ENCODE measurements around the gene EHD1.
A peak's percentile ranks its signal among the peaks of the same experiment; 100 is the strongest.

EHD1 gene

DNA sequence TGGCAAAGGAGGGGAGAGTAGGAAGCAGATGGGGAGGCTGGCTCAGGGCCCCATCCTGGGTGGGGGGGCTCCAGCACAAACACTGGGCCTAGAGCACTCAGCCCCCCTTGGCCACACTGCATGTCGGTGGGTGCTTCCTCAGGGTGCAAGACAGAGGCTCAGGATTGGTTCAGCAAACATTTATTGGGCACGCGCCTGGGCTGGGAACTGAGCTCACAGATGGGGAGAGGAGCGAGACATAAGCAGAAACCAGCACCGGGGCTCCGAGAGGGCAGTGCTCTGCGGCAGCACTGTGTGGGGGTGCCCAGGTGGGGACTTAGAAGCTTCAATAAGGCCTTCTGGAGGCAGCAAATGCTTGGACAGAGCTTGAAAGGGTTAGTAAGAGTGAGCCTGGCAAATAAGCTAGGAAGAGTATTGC lies 12.1 kb upstream of the EHD1 start:
- DNase-seq (ENCODE audit: low spot score): no peak

DNA sequence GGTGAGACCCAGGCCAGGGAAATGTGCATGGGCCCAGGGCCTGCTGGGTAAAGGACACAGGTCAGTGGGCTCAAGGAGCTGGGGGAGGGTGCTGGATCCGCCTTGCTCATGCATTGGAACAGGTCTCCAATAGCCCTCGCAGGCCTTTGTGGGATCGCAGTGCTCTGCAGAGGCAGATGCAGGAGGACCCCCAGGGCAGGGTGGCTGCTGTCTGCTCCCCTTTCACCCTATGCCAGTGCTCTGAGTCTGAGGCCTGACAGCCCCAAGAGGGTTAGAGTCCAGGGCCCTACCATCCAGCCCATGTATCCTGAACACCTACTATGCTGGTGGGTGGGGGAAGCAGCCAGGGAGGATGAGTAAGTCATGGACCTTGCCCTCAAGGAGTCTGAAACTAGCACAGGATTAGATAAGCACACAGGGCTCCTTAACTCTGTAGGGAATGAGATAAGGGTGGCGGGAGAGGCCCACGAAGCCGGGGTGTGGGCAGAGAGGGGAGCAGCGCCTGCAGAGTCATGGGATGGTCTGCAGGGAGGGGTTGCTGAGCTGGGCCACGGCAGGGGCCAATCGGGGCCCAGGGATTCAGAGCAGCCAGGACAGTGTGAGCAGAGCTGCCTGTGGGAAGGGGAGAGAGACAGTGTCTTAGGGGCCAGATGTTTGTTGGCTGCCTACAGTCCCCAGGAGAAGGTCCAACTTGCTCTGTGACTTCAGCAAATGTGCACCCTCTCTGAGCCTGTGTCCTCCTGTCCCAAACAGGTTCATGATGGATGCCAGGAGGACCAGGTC lies 10.5 kb upstream of the EHD1 start:
- DNase-seq (ENCODE audit: low spot score): no peak

DNA sequence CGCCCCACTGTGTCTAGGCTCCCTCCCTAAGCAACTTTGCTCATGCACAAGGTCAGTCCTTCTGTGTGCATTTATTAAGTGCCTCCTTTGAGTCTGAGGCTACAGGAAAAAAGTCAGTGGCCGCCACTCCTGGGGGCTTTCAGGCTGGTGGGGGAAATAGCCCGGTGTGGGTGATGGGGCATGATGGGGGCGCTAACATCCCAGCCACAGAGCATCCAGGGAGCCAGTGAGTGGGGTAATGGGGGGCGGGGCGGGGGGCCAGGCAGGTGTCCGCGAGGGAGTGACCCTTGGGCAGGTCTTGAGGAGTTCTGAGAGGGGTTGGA lies 9.9 kb upstream of the EHD1 start:
- DNase-seq (ENCODE audit: low spot score): no peak

DNA sequence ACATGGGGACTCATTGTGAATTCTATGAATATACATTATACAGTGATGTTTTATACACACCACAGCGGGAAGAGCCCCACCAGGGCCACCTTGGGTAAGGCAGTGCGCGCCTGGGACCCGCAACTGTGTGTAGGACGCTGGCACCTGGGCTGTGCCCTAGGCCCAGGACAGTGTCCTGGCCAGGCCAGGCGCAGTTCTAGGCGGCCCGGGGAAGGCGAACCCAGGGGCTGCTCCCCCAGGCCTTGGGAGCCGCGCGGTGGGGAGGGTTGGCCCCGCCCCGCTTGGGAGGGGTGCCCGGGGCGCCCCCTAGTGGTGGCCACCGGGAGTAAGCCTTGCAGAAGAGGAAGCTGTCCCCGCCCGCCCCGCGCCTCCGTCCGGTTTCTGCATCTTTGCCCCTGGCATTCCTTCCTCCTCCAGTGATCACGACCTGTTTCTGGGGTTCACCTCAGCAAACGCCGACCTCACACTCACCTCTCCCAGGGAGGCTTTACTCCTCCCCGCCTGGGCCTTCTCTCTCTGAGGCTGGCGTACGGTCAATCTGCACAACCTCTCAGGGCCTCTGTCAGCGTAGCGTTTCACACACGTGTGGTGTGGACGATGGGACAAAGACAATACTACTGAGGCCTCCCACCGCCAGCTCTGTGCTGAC lies 9.5 kb upstream of the EHD1 start:
- peak; percentile 90 for DNase-seq (ENCODE audit: low spot score)

DNA sequence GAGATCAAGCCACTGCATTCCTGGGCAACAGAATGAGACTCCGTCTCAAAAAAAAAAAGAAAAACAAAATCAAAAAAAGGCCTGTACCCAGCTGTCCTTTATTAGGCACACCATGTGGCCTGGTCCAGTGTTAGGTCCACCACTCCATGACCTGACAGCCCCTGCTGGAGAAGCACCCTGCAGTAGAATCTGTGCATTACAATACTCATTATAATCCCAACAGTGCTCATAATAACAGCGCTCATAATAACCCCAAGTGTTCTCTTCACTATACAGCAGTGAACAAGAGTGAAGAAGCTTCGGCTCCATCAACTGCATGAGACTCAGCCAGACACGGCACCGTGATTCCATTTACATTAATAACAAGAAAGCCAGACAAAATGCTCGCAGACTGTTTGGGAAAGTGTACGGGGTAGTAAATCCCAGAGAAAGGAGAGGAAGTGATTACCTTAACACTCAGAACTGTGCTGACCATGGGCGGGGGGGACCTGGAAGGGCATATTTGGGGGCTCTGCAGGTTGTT lies 8.9 kb upstream of the EHD1 start:
- DNase-seq (ENCODE audit: low spot score): no peak

DNA sequence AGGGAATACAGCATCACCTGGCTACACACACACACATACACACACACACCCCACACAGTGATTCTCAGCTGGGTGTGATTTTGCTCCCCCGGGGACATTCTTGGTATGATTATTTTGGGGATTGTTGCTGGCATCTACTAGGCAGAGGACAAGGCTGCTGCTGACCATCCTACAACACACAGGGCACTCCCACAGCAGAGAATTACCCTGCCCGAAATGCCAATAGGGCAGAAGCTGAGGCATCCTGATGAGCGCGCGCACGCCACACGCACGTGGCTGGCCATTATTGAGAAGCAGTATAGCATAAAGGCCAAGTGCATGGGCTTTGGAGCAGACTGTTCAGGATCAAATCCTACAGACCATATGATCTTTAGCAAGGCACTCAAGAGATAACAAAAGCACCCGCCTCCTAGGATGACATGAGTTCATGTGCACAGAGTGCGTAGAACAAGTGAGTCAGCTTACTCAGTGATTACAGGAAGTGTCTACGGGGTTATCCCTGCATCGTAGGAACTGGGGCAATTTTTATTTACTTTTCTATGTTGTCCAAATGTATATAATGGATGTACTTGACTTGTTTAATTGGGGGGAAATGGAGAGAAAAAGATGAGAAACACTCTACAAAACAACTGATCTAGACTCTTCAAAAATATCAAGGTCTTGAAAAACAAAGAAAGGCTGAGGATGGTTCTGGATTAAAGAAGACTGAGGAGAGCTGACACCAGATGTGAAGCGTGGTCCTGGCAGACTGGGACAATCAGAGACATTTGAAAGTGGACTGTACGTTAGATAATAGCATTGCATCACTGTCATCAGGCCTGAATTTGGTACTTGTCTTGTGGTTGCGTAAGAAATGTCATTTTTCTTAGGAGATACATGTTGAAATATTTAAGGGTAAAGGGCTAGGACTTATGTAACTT lies 7.2 kb upstream of the EHD1 start:
- DNase-seq (ENCODE audit: low spot score): no peak

DNA sequence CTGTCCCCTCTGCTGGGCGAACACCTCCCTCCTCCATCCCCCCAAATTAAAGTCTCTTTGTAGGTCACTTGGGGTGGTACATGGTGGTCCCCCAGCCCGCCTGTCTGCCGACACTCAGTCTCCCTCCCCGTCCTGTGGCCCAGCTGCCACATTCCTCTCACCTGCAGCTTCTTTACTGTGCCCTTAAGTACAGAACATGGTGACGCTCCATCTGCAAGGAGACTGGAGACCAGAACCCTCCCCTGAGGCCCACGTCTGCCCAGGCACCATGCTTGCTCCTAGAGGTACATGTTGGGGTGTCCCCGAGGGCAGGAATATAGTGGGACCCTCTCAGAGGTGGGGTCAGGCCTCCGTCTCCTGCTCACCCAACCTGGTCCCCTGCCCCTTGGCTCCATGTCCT lies 5.6 kb upstream of the EHD1 start:
- no peak for DNase-seq (ENCODE audit: low spot score)

DNA sequence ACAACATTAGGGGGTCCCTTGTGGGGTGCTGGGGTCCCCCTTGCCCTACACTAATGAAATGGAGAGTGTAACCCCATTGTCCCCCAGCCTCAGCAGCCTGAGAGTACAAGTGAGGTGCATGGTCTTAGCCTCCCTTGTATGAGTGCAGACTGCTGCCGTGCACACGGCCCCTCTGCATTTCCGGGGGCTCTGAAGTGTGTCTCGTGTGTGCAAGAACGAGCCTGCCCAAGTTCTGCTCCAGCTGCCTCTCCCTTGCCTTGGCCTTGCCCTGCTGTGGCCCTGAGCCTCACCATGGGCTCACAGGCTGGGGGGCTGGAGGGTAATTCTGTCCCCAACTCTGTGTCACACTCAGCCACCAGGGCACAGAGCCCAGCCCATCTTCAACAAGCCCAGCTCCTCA lies 5.2 kb upstream of the EHD1 start:
- DNase-seq (ENCODE audit: low spot score): no peak

DNA sequence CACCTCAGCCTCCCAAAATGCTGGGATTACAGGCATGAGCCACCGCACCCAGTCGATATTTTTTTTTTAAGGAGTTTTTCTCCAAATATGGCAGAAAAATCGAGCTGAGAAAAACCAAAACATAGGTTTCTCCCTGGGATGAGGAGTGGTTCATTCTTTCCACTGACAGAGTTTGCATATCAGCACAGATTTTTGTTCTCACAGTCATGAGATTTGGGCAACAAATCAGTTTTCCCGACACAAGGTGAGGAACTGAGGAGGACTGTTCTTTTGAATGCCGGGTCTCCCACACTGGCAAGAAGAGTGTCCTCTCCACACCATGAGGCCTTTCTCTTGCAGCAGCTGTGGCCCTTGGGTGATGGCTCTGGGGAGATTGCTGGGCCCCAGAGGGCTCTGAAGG lies 3.8 kb upstream of the EHD1 start:
- no peak for DNase-seq (ENCODE audit: low spot score)

DNA sequence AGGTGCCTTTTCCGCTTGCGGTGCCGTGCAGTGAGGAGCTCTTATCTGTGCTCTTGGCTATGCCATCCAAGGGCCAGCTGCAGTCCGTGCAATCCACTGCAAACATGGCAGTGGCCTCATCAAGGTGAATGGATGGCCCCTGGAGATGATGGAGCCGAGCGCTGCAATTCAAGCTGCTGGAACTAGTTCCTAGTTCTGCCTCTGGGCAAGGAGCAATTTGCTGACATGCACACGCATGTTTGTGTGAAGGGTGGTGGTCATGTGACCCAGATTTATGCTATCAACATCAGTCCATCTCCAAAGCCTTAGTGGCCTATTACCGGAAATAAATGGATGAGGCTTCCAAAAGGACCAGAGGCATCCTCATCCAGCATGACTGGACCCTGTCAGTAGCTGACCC lies 3.1 kb upstream of the EHD1 start:
- no peak for DNase-seq (ENCODE audit: low spot score)

DNA sequence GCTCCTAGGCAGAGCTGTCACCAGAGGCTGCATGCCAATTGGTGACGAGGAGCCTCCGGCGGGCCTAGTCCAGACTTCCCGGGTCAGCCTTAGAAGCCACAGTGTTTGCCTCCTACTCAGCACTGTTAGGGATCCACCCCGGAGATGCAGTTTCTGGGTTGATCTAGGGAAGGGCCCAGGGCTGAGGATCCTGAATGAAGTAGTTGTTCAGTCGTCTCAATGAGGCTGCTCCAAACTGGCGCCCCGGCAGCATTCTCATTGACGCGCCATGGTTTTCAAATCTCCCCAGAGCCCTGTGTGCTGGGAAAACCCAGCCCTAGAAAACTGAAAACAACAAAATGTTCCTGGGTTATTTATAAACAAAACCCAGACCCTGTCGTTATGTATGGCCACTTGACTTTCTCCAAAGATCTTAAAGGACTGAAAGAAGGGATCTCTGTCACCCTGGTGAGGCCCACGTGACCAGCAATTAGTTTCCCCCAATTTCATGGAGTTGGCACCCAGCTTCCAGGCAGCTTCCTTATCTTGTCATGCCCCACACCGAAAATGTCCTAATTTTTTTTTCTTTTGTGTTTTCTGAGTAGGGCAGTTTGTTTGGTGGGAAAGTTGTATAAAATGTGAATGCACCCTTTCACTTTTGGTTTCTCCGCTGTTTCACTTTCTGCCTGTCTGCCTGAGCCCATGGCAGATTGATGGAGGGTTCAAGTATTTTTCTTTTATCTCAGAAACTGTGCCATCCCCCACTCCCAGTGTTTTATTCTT lies 2.0 kb upstream of the EHD1 start:
- no peak for DNase-seq (ENCODE audit: low spot score)

DNA sequence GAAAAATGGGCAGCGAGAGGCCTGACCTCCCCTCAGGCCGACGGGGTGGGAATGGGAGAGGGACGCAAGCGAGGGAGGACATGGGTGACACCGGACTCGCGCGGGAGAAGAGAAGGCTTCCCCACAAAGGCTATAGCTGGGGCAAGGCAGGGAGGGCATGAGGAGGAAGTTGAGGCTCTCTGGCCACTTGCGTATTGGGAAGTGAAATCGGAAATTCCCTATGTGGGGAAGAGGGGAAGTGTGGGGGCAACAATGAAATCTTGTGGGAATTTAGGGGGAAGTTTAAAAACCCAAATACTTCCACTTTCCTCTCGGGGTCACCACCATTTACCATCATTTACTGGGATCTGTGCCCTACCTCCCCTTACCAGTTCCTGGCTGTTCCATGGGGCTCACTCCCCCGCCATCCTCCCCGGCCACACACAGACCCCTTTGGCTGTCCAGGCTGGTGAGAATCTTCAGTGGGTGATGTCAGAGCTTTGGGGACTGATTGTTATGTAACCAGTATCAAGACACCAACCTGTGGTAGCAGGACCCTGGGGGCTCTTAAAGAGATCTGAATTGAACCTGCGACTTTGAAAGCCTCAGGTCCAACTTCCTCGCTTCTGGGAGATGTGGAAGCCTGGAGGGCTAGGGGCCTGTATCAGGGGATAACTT lies 951 bp upstream of the EHD1 start:
- no peak for DNase-seq (ENCODE audit: low spot score)

DNA sequence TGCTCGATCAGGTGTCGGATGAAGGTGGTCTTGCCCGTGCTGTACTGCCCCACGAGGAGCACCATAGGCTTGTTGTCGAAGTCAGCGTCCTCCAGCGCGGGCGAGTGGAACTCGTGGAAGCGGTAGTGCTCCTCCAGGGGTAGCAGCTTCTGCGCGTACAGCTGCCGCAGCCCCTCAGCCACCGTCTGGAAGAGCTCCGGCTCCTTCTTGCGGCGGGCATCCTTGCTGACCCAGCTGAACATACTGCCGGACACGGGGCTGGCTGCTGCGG lies 263 bp downstream of the EHD1 start:
- no peak for DNase-seq (ENCODE audit: low spot score)

DNA sequence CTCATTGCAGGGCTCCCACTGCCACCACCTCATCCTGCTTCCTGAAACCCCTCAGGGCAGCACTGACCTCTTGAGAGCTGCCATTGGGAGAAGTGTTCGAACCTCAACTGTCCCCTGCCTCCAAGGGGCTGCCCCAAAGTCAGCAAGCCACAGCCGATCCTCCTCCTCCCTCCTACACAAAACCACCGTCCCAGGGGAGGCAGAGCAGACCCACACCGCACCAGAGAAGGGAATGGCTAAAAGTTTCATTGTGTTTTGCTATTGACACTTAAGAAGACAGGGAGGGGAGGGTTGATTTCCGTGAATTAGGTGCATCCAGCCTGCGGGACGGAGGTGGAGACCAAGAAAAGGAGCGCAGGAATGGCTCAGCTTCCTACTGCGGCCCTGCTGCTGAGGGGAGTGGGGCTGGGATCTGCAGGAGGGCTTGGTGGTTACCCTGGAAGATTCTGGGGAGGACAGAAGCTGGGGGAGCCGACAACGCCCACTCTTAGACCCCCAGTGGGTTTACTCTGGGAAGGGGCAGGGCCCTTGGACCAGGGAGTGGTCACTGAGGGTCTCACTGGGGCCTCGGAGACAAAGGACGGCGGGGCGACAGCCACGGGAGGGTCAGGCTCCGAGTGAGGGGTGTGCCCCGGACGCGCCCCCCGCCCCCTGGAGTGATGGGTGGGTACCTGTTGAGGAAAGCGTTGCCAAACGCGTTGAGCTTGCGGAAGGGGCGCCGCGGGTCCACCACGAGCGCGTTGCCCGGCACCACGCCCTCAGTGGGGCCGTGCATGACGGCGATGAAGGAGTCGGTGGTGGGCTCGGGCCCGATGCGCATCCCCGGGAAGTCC lies 815 bp downstream of the EHD1 start:
- no peak for DNase-seq (ENCODE audit: low spot score)

DNA sequence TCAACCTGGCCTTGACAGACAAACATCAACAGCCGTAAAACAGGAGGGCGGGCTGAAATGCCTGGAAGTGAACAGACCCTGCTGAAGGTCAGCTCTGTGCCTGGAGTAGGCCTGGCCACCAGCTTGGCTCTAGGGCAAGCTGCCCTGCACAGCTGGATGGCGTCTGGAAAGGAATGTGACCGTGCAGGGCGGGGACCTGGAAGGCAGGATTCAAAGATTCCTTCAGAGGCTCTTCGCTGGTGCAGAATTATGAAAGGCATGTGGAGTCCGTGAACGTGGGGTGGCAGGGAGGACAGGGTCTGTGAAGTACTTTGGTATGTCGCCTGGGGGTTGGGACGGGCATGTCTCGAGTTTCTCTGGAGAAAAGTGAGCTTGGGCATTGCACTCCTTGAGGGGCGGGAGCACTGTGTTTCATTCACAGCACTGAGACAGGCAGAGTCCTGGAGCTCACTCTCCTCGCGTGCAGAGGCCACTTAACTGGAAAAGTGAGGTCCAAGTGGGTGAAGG lies 1.5 kb downstream of the EHD1 start:
- no peak for DNase-seq (ENCODE audit: low spot score)

DNA sequence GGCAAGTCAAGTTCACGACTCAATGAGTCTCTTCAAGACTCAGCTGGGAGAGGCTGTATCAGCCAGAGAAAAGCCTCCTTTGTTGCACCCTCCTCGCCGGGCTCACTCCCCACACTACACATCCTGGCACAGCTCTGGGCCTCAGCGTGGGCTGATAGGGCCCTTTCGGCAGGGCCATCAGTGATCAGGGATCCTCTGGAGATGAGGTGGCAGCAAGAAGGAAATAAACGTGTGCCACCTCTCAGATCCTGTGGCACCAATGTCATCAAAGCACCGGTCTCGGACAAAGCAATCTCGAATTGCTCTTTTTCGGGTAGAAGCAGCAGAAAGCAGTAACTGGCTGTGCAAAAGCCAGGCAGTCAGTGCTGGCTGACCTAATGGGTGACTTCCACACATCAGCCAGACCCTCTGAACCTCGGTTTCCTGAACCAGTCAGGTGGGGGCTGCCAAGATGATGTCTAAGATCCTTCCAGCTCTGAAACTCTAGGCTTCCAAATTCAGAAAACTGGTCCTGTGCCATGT lies 2.1 kb downstream of the EHD1 start:
- DNase-seq (ENCODE audit: low spot score): no peak

DNA sequence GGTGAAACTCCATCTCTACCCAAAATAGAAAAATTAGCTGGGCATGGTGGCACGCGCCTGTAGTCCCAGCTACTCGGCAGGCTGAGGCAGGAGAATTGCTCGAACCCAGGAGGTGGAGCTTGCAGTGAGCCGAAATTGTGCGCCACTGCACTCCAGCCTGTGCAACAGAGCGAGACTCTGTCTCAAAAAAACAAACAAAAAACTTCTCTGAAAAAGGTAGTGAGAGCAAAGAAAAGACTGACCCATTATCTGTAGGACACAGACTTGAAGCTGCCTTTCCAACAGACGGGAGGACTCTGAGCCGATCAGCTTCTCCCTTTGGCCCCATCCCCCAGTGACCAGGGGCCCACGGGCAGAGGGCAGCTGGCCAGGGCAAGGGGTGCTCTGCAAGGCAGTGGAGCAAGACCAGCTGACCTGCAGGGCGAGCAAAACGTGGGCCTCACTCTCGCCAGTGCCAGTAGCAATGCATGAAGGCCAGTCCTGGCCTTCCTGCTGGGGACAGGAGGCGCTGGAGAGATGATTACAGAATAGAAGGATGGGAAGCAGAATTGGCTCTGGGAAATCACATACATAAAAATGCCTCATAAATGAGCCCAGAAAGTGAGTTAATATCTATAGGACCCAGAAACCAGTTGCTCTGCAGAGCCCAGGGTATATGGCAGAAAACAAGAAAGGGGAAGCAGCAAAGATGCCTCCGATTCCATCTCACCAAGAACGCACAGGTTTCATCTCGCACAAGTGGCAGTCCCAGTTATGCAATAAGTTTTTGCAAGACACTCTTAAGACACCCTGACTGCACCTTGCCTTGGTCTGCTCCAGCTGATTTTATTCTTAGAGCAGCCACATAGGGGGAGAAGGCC lies 2.8 kb downstream of the EHD1 start:
- no peak for DNase-seq (ENCODE audit: low spot score)

DNA sequence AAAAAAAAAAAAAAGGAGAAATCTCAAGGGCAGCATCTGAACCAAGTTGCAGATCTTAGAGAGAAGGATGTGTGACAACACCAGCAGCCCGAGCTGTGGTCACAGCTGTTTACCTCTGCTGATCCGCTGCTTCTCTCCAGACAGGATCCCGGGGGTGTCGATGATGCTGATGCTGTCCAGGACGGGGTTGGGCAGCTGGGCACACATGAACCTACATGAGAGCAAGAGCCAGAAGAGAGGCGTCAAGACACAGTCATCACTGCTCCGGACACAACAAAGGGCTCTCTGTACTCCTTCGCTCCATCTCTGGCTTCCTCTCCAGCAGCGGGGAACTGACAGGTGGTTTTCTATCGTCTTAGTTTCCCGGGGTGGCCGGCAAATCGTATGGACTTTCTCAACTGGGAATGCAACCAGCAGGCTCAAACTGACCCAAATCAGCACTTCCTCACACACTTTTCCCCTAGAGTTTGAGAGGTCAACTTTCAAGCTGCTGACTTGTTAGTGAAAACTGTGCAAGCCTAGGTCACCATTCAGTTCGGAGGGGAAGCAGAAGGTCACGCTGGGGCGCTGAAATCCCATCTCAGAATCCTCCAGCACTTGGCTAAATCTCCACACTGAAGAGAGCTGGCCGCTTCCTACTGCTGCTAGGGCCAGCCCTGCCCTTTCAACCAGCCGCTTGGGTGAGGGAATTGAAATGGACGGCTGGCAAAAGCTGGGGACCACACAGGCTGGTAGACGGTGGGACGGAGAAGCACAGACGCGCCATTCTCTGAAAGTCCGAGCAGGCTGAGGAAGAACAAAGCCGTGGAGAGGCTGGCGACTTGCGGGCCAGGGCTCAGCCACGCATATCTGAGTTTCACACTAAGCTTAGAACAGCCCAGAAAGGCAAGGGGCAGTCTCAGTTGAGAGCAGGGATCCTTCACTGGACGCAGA lies 3.8 kb downstream of the EHD1 start:
- no peak for DNase-seq (ENCODE audit: low spot score)

Data from germinal center (tissue), 1 donor.